ENCODE data around the gene ABTB1.

DNA sequence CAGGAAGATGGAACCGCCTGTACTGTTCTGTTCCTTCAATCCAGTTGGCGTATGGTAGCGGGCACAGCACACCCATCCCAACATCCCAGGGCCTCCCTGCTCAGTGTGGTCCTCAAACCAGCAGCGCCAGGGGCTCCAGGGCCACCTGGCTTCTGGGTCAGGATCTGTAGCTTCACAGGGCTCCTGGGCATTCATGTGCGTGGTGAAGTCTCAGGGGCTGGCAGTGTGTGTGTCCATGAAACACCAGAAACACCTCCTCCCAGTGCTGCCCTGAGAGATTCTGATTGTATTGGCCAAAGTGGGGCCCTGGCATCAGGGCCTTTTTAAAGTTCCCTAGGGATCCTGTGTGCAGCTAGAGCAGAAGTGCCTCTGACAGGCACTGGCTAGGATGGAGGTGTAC is 42.1 kb downstream of the ABTB1 start:
- TF ChIP-seq, protein P1, sequence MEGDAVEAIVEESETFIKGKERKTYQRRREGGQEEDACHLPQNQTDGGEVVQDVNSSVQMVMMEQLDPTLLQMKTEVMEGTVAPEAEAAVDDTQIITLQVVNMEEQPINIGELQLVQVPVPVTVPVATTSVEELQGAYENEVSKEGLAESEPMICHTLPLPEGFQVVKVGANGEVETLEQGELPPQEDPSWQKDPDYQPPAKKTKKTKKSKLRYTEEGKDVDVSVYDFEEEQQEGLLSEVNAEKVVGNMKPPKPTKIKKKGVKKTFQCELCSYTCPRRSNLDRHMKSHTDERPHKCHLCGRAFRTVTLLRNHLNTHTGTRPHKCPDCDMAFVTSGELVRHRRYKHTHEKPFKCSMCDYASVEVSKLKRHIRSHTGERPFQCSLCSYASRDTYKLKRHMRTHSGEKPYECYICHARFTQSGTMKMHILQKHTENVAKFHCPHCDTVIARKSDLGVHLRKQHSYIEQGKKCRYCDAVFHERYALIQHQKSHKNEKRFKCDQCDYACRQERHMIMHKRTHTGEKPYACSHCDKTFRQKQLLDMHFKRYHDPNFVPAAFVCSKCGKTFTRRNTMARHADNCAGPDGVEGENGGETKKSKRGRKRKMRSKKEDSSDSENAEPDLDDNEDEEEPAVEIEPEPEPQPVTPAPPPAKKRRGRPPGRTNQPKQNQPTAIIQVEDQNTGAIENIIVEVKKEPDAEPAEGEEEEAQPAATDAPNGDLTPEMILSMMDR (IDR thresholded peaks at IDR 0.05): no peak
- no peak for TF ChIP-seq POLR2A (IDR thresholded peaks at IDR 0.05)

Measured in right lobe of liver (tissue), 4 donors.